ENCODE data around the gene CDC42EP4.
A peak's percentile ranks its signal among the peaks of the same experiment; 100 is the strongest.

CDC42EP4 gene

GRCh38 chr17:73342541-73343167 is 30.9 kb upstream of the CDC42EP4 start:
- Histone ChIP-seq H3K4me3 (ENCODE audit: low read depth, low read length) (peak overlapping the region; percentile 7; the same call in 1 of the 2 replicates), H3K9me3 (ENCODE audit: control insufficient read depth, insufficient read depth, low read length) (no peaks in the 10 kb centered on the region), H3K4me1 (ENCODE audit: control insufficient read depth, insufficient read depth, low read length) (peaks cover 34% of the 10 kb centered on the region), H3K9ac (ENCODE audit: low read depth, low read length) (peak overlapping the region; percentile 58), H3K36me3 (ENCODE audit: control insufficient read depth, insufficient read depth, low read length) (no peaks in the 10 kb centered on the region), H3K27ac (ENCODE audit: low read depth, low read length) (peak overlapping the region; percentile 92), H3K27me3 (ENCODE audit: control insufficient read depth, insufficient read depth, low read length) (no peaks in the 10 kb centered on the region)

GRCh38 chr17:73342050-73342522 is 30.3 kb upstream of the CDC42EP4 start:
- H3K27me3 ChIP-seq (ENCODE audit: control insufficient read depth, insufficient read depth, low read length) = no peaks in the 10 kb centered on the region
- peak overlapping the region; percentile 58 for H3K9ac ChIP-seq (ENCODE audit: low read depth, low read length)
- H3K4me3 ChIP-seq (ENCODE audit: low read depth, low read length) = peak overlapping the region; percentile 7; the same call in 1 of the 2 replicates
- H3K36me3 ChIP-seq (ENCODE audit: control insufficient read depth, insufficient read depth, low read length) = no peaks in the 10 kb centered on the region
- H3K9me3 ChIP-seq (ENCODE audit: control insufficient read depth, insufficient read depth, low read length) = no peaks in the 10 kb centered on the region
- H3K4me1 ChIP-seq (ENCODE audit: control insufficient read depth, insufficient read depth, low read length) = peaks cover 31% of the 10 kb centered on the region
- peak overlapping the region; percentile 92 for H3K27ac ChIP-seq (ENCODE audit: low read depth, low read length)

- H3K27ac ChIP-seq (ENCODE audit: low read depth, low read length) = peak overlapping the region; percentile 92
- 0 out of 2 replicates have a peak overlapping the region, but pooled peaks have one; percentile 16 for H3K9ac ChIP-seq (ENCODE audit: low read depth, low read length)
- H3K36me3 ChIP-seq (ENCODE audit: control insufficient read depth, insufficient read depth, low read length) = no peaks in the 10 kb centered on the region
- no peak overlapping the region for H3K4me3 ChIP-seq (ENCODE audit: low read depth, low read length)
- H3K4me1 ChIP-seq (ENCODE audit: control insufficient read depth, insufficient read depth, low read length) = peaks cover 31% of the 10 kb centered on the region
- no peaks in the 10 kb centered on the region for H3K9me3 ChIP-seq (ENCODE audit: control insufficient read depth, insufficient read depth, low read length)
- H3K27me3 ChIP-seq (ENCODE audit: control insufficient read depth, insufficient read depth, low read length) = no peaks in the 10 kb centered on the region
These were observed 29.7 kb upstream of the CDC42EP4 start for GRCh38 chr17:73341350-73342049.

GRCh38 chr17:73340093-73340596 is 28.3 kb upstream of the CDC42EP4 start:
- no peak overlapping the region for H3K27ac ChIP-seq (ENCODE audit: low read depth, low read length)
- H3K27me3 ChIP-seq (ENCODE audit: control insufficient read depth, insufficient read depth, low read length) = no peaks in the 10 kb centered on the region
- peaks cover 31% of the 10 kb centered on the region for H3K4me1 ChIP-seq (ENCODE audit: control insufficient read depth, insufficient read depth, low read length)
- no peak overlapping the region for H3K9ac ChIP-seq (ENCODE audit: low read depth, low read length)
- no peaks in the 10 kb centered on the region for H3K36me3 ChIP-seq (ENCODE audit: control insufficient read depth, insufficient read depth, low read length)
- H3K9me3 ChIP-seq (ENCODE audit: control insufficient read depth, insufficient read depth, low read length) = no peaks in the 10 kb centered on the region
- no peak overlapping the region for H3K4me3 ChIP-seq (ENCODE audit: low read depth, low read length)

GRCh38 chr17:73338566-73339197 is 26.9 kb upstream of the CDC42EP4 start:
- no peaks in the 10 kb centered on the region for H3K36me3 ChIP-seq (ENCODE audit: control insufficient read depth, insufficient read depth, low read length)
- H3K9ac ChIP-seq (ENCODE audit: low read depth, low read length) = no peak overlapping the region
- H3K27ac ChIP-seq (ENCODE audit: low read depth, low read length) = no peak overlapping the region
- no peaks in the 10 kb centered on the region for H3K27me3 ChIP-seq (ENCODE audit: control insufficient read depth, insufficient read depth, low read length)
- H3K4me1 ChIP-seq (ENCODE audit: control insufficient read depth, insufficient read depth, low read length) = peaks cover 21% of the 10 kb centered on the region
- no peak overlapping the region for H3K4me3 ChIP-seq (ENCODE audit: low read depth, low read length)
- H3K9me3 ChIP-seq (ENCODE audit: control insufficient read depth, insufficient read depth, low read length) = no peaks in the 10 kb centered on the region

- Histone ChIP-seq H3K4me3 (ENCODE audit: low read depth, low read length) (no peak overlapping the region), H3K9ac (ENCODE audit: low read depth, low read length) (no peak overlapping the region), H3K27ac (ENCODE audit: low read depth, low read length) (no peak overlapping the region)
These were observed 26.3 kb upstream of the CDC42EP4 start for GRCh38 chr17:73338050-73338521.

GRCh38 chr17:73337330-73337710 is 25.5 kb upstream of the CDC42EP4 start:
- Histone ChIP-seq H3K27ac (ENCODE audit: low read depth, low read length) (no peak overlapping the region), H3K9ac (ENCODE audit: low read depth, low read length) (no peak overlapping the region), H3K9me3 (ENCODE audit: control insufficient read depth, insufficient read depth, low read length) (no peaks in the 10 kb centered on the region), H3K4me1 (ENCODE audit: control insufficient read depth, insufficient read depth, low read length) (peaks cover 10% of the 10 kb centered on the region), H3K27me3 (ENCODE audit: control insufficient read depth, insufficient read depth, low read length) (no peaks in the 10 kb centered on the region), H3K4me3 (ENCODE audit: low read depth, low read length) (no peak overlapping the region), H3K36me3 (ENCODE audit: control insufficient read depth, insufficient read depth, low read length) (no peaks in the 10 kb centered on the region)

More at GRCh38 chr17:73338050-73338521, 26.3 kb upstream of the CDC42EP4 start:
- Histone ChIP-seq H3K27me3 (ENCODE audit: control insufficient read depth, insufficient read depth, low read length) (no peaks in the 10 kb centered on the region), H3K36me3 (ENCODE audit: control insufficient read depth, insufficient read depth, low read length) (no peaks in the 10 kb centered on the region), H3K4me1 (ENCODE audit: control insufficient read depth, insufficient read depth, low read length) (peaks cover 16% of the 10 kb centered on the region), H3K9me3 (ENCODE audit: control insufficient read depth, insufficient read depth, low read length) (no peaks in the 10 kb centered on the region)

GRCh38 chr17:73336408-73337329 is 24.9 kb upstream of the CDC42EP4 start:
- H3K27me3 ChIP-seq (ENCODE audit: control insufficient read depth, insufficient read depth, low read length) = no peaks in the 10 kb centered on the region
- H3K9me3 ChIP-seq (ENCODE audit: control insufficient read depth, insufficient read depth, low read length) = no peaks in the 10 kb centered on the region
- H3K4me1 ChIP-seq (ENCODE audit: control insufficient read depth, insufficient read depth, low read length) = peaks cover 6% of the 10 kb centered on the region
- no peaks in the 10 kb centered on the region for H3K36me3 ChIP-seq (ENCODE audit: control insufficient read depth, insufficient read depth, low read length)
- no peak overlapping the region for H3K27ac ChIP-seq (ENCODE audit: low read depth, low read length)
- H3K4me3 ChIP-seq (ENCODE audit: low read depth, low read length) = no peak overlapping the region
- H3K9ac ChIP-seq (ENCODE audit: low read depth, low read length) = no peak overlapping the region

GRCh38 chr17:73335591-73336407 is 24.0 kb upstream of the CDC42EP4 start:
- Histone ChIP-seq H3K27ac (ENCODE audit: low read depth, low read length) (no peak overlapping the region), H3K4me3 (ENCODE audit: low read depth, low read length) (no peak overlapping the region), H3K9me3 (ENCODE audit: control insufficient read depth, insufficient read depth, low read length) (no peaks in the 10 kb centered on the region), H3K4me1 (ENCODE audit: control insufficient read depth, insufficient read depth, low read length) (no peaks in the 10 kb centered on the region; the same call in 1 of the 2 replicates), H3K36me3 (ENCODE audit: control insufficient read depth, insufficient read depth, low read length) (no peaks in the 10 kb centered on the region), H3K9ac (ENCODE audit: low read depth, low read length) (no peak overlapping the region), H3K27me3 (ENCODE audit: control insufficient read depth, insufficient read depth, low read length) (no peaks in the 10 kb centered on the region)

Measured in HUES48 (cell line).